ENCODE measurements around the gene RHOF.

DNA sequence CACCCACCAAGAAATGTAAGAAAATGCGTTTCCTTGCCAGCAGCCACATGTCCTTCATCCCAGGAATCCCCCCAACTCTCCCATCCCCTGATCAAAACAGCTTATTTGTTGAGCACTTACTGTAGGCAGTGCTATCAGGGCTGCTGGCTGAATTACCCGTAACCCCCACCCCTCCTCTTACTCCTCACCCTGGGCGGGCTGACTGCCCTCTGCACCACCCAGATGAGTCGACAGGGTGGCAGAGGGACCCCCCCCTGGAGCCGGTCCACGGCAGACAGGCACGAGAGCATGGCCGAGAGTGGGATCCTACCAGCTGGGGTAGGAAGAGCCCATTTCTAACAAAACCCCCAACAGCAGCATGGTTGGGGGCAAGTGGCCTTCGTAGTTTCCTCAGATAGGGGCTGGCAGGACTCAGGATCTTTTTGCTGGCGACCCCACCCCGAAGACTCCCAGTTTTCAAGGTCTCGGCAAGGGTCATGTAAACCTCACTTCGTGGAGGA is 1.1 kb upstream of the RHOF start:
- TF ChIP-seq, protein P1, sequence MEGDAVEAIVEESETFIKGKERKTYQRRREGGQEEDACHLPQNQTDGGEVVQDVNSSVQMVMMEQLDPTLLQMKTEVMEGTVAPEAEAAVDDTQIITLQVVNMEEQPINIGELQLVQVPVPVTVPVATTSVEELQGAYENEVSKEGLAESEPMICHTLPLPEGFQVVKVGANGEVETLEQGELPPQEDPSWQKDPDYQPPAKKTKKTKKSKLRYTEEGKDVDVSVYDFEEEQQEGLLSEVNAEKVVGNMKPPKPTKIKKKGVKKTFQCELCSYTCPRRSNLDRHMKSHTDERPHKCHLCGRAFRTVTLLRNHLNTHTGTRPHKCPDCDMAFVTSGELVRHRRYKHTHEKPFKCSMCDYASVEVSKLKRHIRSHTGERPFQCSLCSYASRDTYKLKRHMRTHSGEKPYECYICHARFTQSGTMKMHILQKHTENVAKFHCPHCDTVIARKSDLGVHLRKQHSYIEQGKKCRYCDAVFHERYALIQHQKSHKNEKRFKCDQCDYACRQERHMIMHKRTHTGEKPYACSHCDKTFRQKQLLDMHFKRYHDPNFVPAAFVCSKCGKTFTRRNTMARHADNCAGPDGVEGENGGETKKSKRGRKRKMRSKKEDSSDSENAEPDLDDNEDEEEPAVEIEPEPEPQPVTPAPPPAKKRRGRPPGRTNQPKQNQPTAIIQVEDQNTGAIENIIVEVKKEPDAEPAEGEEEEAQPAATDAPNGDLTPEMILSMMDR (IDR thresholded peaks at IDR 0.05): no peak
- TF ChIP-seq POLR2A (IDR thresholded peaks at IDR 0.05) (no peak), POLR2AphosphoS5 (IDR thresholded peaks at IDR 0.05) (no peak)

Measured in gastroesophageal sphincter (tissue), 3 donors.